K562 (cell line): ENCODE data around the gene TULP4. TPM values are rescaled to one million over a fixed set of nuclear protein-coding genes. Genes with fewer than 3 reads are reported as not detected.

Experiments
- ATAC-seq: fragments of 200-7000 bp; cut with Tn5 transposase; 3 replicates; pipeline ENCODE4 v1.9.1; 2020; ENCODE audit warnings: moderate library complexity
- BruUV-seq: library from RNA; stranded (reverse); fragments of 400-500 nt; replicated peaks from 2 replicates; lab custom pipeline; 2021; lab: Mats Ljungman, UMichigan
- CTCF ChIA-PET: fragments of 300-600 bp; formaldehyde crosslinking; extraction: SDS; loops from one replicate; lab custom pipeline; 2021; ENCODE audit warnings: low intra/inter-chr PET ratio; lab: Yijun Ruan, JAX
- POLR2A ChIA-PET: fragments of 300-600, 350-650 bp; sonication (Branson Sonifier 250); formaldehyde crosslinking; extraction: SDS; loops from one replicate; lab custom pipeline; 2021; ENCODE audit warnings: antibody characterized with exemption, inconsistent platforms; lab: Yijun Ruan, JAX
- DNase-seq, 4 experiments: peaks; one replicate each; pipeline versions ENCODE4 v3.0.0 to v3.0.0-alpha.2; 2011 to 2018; ENCODE audit warnings: low spot score in 3 of 4, mixed read lengths in 3 of 4; ENCODE audit errors: extremely low read depth in 1 of 4
- FAIRE-seq: peaks from 2 replicates; lab custom pipeline; 2011; peaks lifted over from hg19 to GRCh38; lab: Jason Lieb, UNC
- H2AFZ ChIP-seq: 2 replicates; pipeline ENCODE4 v1.6.0; 2011; ENCODE audit warnings: low read depth, low read length, control low read depth, inconsistent platforms
- H3K27ac ChIP-seq: fragments of 200-600 bp; 3 replicates; pipeline ENCODE4 v1.8.0; 2011; ENCODE audit warnings: low read depth, mild to moderate bottlenecking, control low read depth, inconsistent platforms, low read length, moderate library complexity, mixed read lengths; ENCODE audit errors: extremely low read depth
- H3K27me3 ChIP-seq, 2 experiments: fragments of 300-600 bp in 1 of 2; 2 replicates in 1 of 2; 3 replicates in 1 of 2; pipeline versions ENCODE4 v1.6.0 to v1.8.0; 2011; ENCODE audit warnings: inconsistent platforms in 2 of 2, low read length in 2 of 2, mild to moderate bottlenecking in 1 of 2, mixed read lengths in 1 of 2, moderate library complexity in 1 of 2; ENCODE audit not compliant: control insufficient read depth in 2 of 2, insufficient read depth in 2 of 2
- H3K36me3 ChIP-seq: fragments of 300-600 bp; 3 replicates; pipeline ENCODE4 v1.8.0; 2011; ENCODE audit warnings: mild to moderate bottlenecking, low read length, inconsistent platforms; ENCODE audit not compliant: control insufficient read depth, insufficient read depth
- H3K4me1 ChIP-seq, 2 experiments: fragments of 200-600 bp in 1 of 2; replicated peaks in 1 of 2; 2 replicates in 1 of 2; 3 replicates in 1 of 2; pipeline versions ENCODE4 v1.5.1 to v1.8.0; 2011; ENCODE audit warnings: inconsistent platforms in 2 of 2, low read length in 2 of 2, mild to moderate bottlenecking in 1 of 2, mixed read lengths in 1 of 2, moderate library complexity in 1 of 2; ENCODE audit not compliant: control insufficient read depth in 2 of 2, insufficient read depth in 2 of 2
- H3K4me2 ChIP-seq: 2 replicates; pipeline ENCODE4 v1.6.1; 2011; ENCODE audit warnings: low read length, control low read depth, inconsistent platforms, mixed read lengths; ENCODE audit not compliant: insufficient read depth
- H3K4me3 ChIP-seq: fragments of 200-600 bp; sonication (generic), shearing (Covaris generic); 2 replicates; pipeline ENCODE4 v1.5.1; 2016; ENCODE audit warnings: control low read depth, inconsistent platforms
- H3K79me2 ChIP-seq: fragments of 200-600 bp; 3 replicates; pipeline ENCODE4 v1.8.0; 2011; ENCODE audit warnings: low read length, inconsistent platforms; ENCODE audit not compliant: control insufficient read depth, insufficient read depth
- H3K9ac ChIP-seq, 2 experiments: 2 replicates each; pipeline versions ENCODE4 v1.6.0 to v1.6.1; 2011; ENCODE audit warnings: low read depth in 2 of 2, low read length in 2 of 2, control low read depth in 1 of 2, inconsistent platforms in 1 of 2, mild to moderate bottlenecking in 1 of 2, mixed read lengths in 1 of 2; ENCODE audit not compliant: insufficient read depth in 1 of 2
- H3K9me1 ChIP-seq: one replicate; pipeline ENCODE4 v1.6.0; 2011; ENCODE audit warnings: inconsistent platforms, mild to moderate bottlenecking, low read length, moderate library complexity; ENCODE audit not compliant: control insufficient read depth, insufficient read depth
- H3K9me3 ChIP-seq: replicated peaks from 2 replicates; pipeline ENCODE4 v1.5.1; 2011; ENCODE audit warnings: low read depth, low read length, inconsistent platforms; ENCODE audit not compliant: control insufficient read depth, insufficient read depth
- H4K20me1 ChIP-seq: replicated peaks from 2 replicates; pipeline ENCODE4 v1.6.1; 2011; ENCODE audit warnings: low read length, inconsistent platforms, mixed read lengths; ENCODE audit not compliant: control insufficient read depth, insufficient read depth
- HBP1 ChIP-seq: fragments of 450-650 bp; formaldehyde crosslinking; IDR thresholded peaks from 2 replicates; pipeline ENCODE4 v1.4.0; 2022; ENCODE audit warnings: missing genetic modification characterization
- KLF16 ChIP-seq: IDR thresholded peaks from 2 replicates; pipeline ENCODE4 v1.6.1; 2016; ENCODE audit warnings: antibody characterized with exemption
- LCOR ChIP-seq: sonication (generic); formaldehyde crosslinking; IDR thresholded peaks from 2 replicates; pipeline ENCODE4 v1.8.0; 2022; ENCODE audit warnings: mild to moderate bottlenecking, missing genetic modification reagents
- SFPQ ChIP-seq: fragments of 200-400 bp; formaldehyde crosslinking; IDR thresholded peaks from 2 replicates; pipeline ENCODE4 v1.6.1; 2017; ENCODE audit warnings: mild to moderate bottlenecking, low read depth, low read length, moderate library complexity
- SP2 ChIP-seq: IDR thresholded peaks from 2 replicates; pipeline ENCODE4 v1.6.1; 2011; ENCODE audit warnings: mild to moderate bottlenecking, low read depth, low read length, moderate library complexity; ENCODE audit not compliant: poor library complexity, severe bottlenecking; ENCODE audit errors: extremely low read depth
- ZBTB34 ChIP-seq: fragments of 250-450 bp; sonication (Bioruptor Pico); IDR thresholded peaks from 2 replicates; pipeline ENCODE4 v1.8.0; 2021; ENCODE audit warnings: mild to moderate bottlenecking, moderate library complexity
- ZNF77 ChIP-seq: fragments of 250-450 bp; sonication (Bioruptor Pico); IDR thresholded peaks from 2 replicates; pipeline ENCODE4 v1.5.0; 2020
- ZNF780A ChIP-seq: fragments of 250-450 bp; sonication (Bioruptor Pico); IDR thresholded peaks from 2 replicates; pipeline ENCODE4 v1.5.0; 2021; ENCODE audit warnings: mild to moderate bottlenecking
- WGBS: fragments of 100-300 bp; shearing (Covaris generic); methylation state at CpG from one replicate; pipeline ENCODE4 v1.1.6; 2016; ENCODE audit warnings: low coverage, mixed read lengths; ENCODE audit not compliant: insufficient coverage; ENCODE audit errors: missing lambda C conversion rate; 5-methylcytosine and 5-hydroxymethylcytosine counted together
- in situ Hi-C: fragments of 300-500 bp; cut with MboI; formaldehyde crosslinking; loops from 4 replicates; pipeline ENCODE4 v1.15.0; 2018; ENCODE audit warnings: inconsistent platforms, mixed read lengths
- intact Hi-C: fragments of 100-400 bp; cut with micrococcal nuclease; formaldehyde crosslinking; loops from 2 replicates; pipeline ENCODE4 v1.14.2; 2022
- polyA plus RNA-seq, 8 experiments: library from polyadenylated mRNA; depleted of rRNA in 4 of 8; stranded (reverse) in 5 of 8; unstranded in 3 of 8; fragments of >200 nt; fragmentation: Nextera tagmentation in 2 of 8; fragmentation: Illumina TruSeq in 1 of 8; extraction: Ambion mirVana in 2 of 8; extraction: Trizol in 1 of 8; gene quantifications; 2 replicates each; pipeline versions ENCODE4 v1.2.1 to v1.2.3, GENCODE V29; 2011 to 2014; ENCODE audit warnings: inconsistent platforms in 1 of 8, missing spikeins in 1 of 8
- total RNA-seq, 7 experiments: library from RNA; depleted of rRNA in 6 of 7; stranded (reverse); fragments of >200 nt in 6 of 7; fragmentation: Illumina TruSeq in 2 of 7; extraction: Trizol in 2 of 7; gene quantifications; 2 replicates each; pipeline versions ENCODE4 v1.2.1 to v1.2.3, GENCODE V29; 2011 to 2021; ENCODE audit warnings: low replicate concordance in 1 of 7

The TULP4 gene
- total and polyA plus RNA-seq, 9 of the 15 experiments (the other 6 are each of a cell fraction or from before 2014, with no cell fraction given) = 1.2 to 50.4 (median 11.0) TPM

GRCh38 chr6:158461954-158462353 is 149.7 kb downstream of the TULP4 start:
- Histone ChIP-seq H3K9ac (no peak overlapping the region), H3K9me3 (no peaks in the 10 kb centered on the region), H3K4me3 (no peak overlapping the region), H3K27ac (no peak overlapping the region), H3K4me2 (no peak overlapping the region), H3K4me1 (no peaks in the 10 kb centered on the region), H3K27me3 (no peaks in the 10 kb centered on the region), H3K79me2 (no peaks in the 10 kb centered on the region), H2AFZ (no peak overlapping the region), H3K9me1 (no peaks in the 10 kb centered on the region), H4K20me1 (no peaks in the 10 kb centered on the region), H3K36me3 (peaks cover 20% of the 10 kb centered on the region; the same call in 1 of the 3 replicates)
- no TSS peak for BruUV-seq
- intact Hi-C loops (no loop called here), in situ Hi-C loops (no loop called here)
- 55% methylated on average over 2 of the region's 2 CpGs for WGBS
- ATAC-seq (no peak), DNase-seq (no peak), FAIRE-seq (no peak)
- CTCF ChIA-PET = no interaction called here
- TF ChIP-seq ZBTB34 (CRISPR knock-in tag) (no peak), SFPQ (no peak), ZNF780A (no peak), ZNF77 (CRISPR knock-in tag) (no peak), LCOR (CRISPR knock-in tag) (no peak), SP2 (no peak), HBP1 (CRISPR knock-in tag) (no peak), KLF16 (no peak)
- POLR2A ChIA-PET = no interaction called here
